ENCODE data around the gene SLC38A10. TPM values are rescaled to one million over a fixed set of nuclear protein-coding genes. Genes with fewer than 3 reads are reported as not detected.

SLC38A10 gene
- total and polyA plus RNA-seq, 2 experiments from 2014 or later: 58.6 to 133 TPM

DNA sequence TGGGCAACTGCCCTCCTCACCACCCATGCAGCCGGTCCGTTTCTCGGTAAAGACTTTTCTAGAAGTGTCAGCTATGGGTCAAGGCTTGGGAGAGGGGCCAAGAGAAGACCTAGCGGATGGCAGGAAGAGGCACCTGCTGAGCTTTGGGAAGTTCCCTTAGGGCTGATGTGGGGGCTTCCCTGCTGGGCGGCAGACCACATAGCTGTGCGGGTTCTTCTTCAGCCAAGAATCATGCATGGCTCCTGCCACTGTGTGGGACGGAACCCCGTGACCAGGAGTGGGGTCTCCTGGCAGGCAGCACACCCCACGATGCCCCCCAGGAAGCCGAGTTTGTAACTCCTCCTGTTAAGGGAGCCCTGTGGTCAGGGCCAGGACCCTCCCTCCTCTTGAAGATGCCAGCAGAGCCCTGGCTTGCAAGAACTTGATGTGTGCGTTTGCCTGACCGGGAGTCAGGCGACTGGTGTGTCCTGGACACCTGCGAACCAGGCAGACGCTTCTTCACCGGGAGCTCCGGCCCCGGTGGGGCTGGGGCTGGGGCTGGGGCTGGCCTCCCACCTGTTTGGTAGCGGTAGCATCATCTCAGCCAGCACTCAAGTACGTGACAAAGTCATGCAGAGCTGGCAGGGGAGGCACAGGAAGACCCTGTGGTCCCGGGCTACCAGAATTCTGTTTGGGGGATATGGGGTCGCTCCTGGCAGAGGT, 17.7 kb upstream of the SLC38A10 start:
- in situ Hi-C loops (cut with MboI): no loop called here
- no peaks in the 10 kb centered on the region for H3K4me1 ChIP-seq (ENCODE audit: insufficient read depth)

GRCh38 chr17:81311946-81312345, 16.8 kb upstream of the SLC38A10 start:
- H3K4me1 ChIP-seq (ENCODE audit: insufficient read depth): no peaks in the 10 kb centered on the region
- H3K9me3 ChIP-seq (ENCODE audit: low read depth): no peaks in the 10 kb centered on the region
- H3F3A ChIP-seq (ENCODE audit: insufficient read depth): no peaks in the 10 kb centered on the region
- peaks cover 10% of the 10 kb centered on the region; the same call in 1 of the 2 replicates for H3K27me3 ChIP-seq (replicated peaks; ENCODE audit: insufficient read depth)
- no peaks in the 10 kb centered on the region for H3K9me2 ChIP-seq (ENCODE audit: insufficient read depth)
- TF ChIP-seq EZH2 (IDR thresholded peaks at IDR 0.05; ENCODE audit: insufficient read depth, poor library complexity, severe bottlenecking) (no peak), EZH2phosphoT487 (IDR thresholded peaks at IDR 0.05; ENCODE audit: insufficient read depth, low read depth) (no peak)
- H2AFZ ChIP-seq: no peak overlapping the region
- no peaks in the 10 kb centered on the region for H4K20me1 ChIP-seq (ENCODE audit: insufficient read depth)
- H3K4me3 ChIP-seq: no peak overlapping the region
- no peak overlapping the region for H3K4me2 ChIP-seq (ENCODE audit: unreplicated experiment)
- DNase-seq: no peak
- H3K79me2 ChIP-seq (ENCODE audit: insufficient read depth): no peaks in the 10 kb centered on the region
- no peak overlapping the region for H3K9ac ChIP-seq
- in situ Hi-C loops (cut with MboI): no loop called here
- 85% methylated on average over 9 to 14 of the region's 14 CpGs for WGBS, 2 experiments (ENCODE audit: low coverage in 1 of 2, low lambda C conversion rate in 2 of 2, missing lambda C conversion rate in 2 of 2)
- no peaks in the 10 kb centered on the region for H3K36me3 ChIP-seq (ENCODE audit: low read depth)
- H3K27ac ChIP-seq: no peak overlapping the region

More for the DNA sequence above, 17.7 kb upstream of the SLC38A10 start:
- H3K9ac ChIP-seq: no peak overlapping the region
- peaks cover 10% of the 10 kb centered on the region; the same call in 1 of the 2 replicates for H3K27me3 ChIP-seq (replicated peaks; ENCODE audit: insufficient read depth)
- H3K36me3 ChIP-seq (ENCODE audit: low read depth): no peaks in the 10 kb centered on the region
- no peaks in the 10 kb centered on the region for H3F3A ChIP-seq (ENCODE audit: insufficient read depth)
- DNase-seq: no peak
- no peaks in the 10 kb centered on the region for H3K9me2 ChIP-seq (ENCODE audit: insufficient read depth)
- no peak overlapping the region for H3K4me2 ChIP-seq (ENCODE audit: unreplicated experiment)
- no peaks in the 10 kb centered on the region for H3K9me3 ChIP-seq (ENCODE audit: low read depth)
- H3K27ac ChIP-seq: no peak overlapping the region
- TF ChIP-seq EZH2 (IDR thresholded peaks at IDR 0.05; ENCODE audit: insufficient read depth, poor library complexity, severe bottlenecking) (no peak), EZH2phosphoT487 (IDR thresholded peaks at IDR 0.05; ENCODE audit: insufficient read depth, low read depth) (no peak)
- WGBS, 2 experiments (ENCODE audit: low coverage in 1 of 2, low lambda C conversion rate in 2 of 2, missing lambda C conversion rate in 2 of 2): 73 to 77% methylated on average over 21 to 22 of the region's 22 CpGs
- no peak overlapping the region for H3K4me3 ChIP-seq
- no peak overlapping the region for H2AFZ ChIP-seq
- H4K20me1 ChIP-seq (ENCODE audit: insufficient read depth): no peaks in the 10 kb centered on the region
- no peaks in the 10 kb centered on the region for H3K79me2 ChIP-seq (ENCODE audit: insufficient read depth)

GRCh38 chr17:81310949-81311550, 15.9 kb upstream of the SLC38A10 start:
- Histone ChIP-seq H2AFZ (no peak overlapping the region), H3K36me3 (ENCODE audit: low read depth) (no peaks in the 10 kb centered on the region), H3K4me1 (ENCODE audit: insufficient read depth) (no peaks in the 10 kb centered on the region), H3K9me3 (ENCODE audit: low read depth) (no peaks in the 10 kb centered on the region), H3K79me2 (ENCODE audit: insufficient read depth) (no peaks in the 10 kb centered on the region), H3F3A (ENCODE audit: insufficient read depth) (no peaks in the 10 kb centered on the region), H3K27ac (no peak overlapping the region), H3K9ac (no peak overlapping the region), H4K20me1 (ENCODE audit: insufficient read depth) (no peaks in the 10 kb centered on the region), H3K4me2 (ENCODE audit: unreplicated experiment) (no peak overlapping the region), H3K4me3 (no peak overlapping the region), H3K27me3 (replicated peaks; ENCODE audit: insufficient read depth) (peaks cover 10% of the 10 kb centered on the region; the same call in 1 of the 2 replicates), H3K9me2 (ENCODE audit: insufficient read depth) (no peaks in the 10 kb centered on the region)
- TF ChIP-seq EZH2 (IDR thresholded peaks at IDR 0.05; ENCODE audit: insufficient read depth, poor library complexity, severe bottlenecking): no peak
- in situ Hi-C loops (cut with MboI): no loop called here
- WGBS, 2 experiments (ENCODE audit: low coverage in 1 of 2, low lambda C conversion rate in 2 of 2, missing lambda C conversion rate in 2 of 2): 88 to 89% methylated on average over 18 to 19 of the region's 19 CpGs
- DNase-seq: no peak

DNA sequence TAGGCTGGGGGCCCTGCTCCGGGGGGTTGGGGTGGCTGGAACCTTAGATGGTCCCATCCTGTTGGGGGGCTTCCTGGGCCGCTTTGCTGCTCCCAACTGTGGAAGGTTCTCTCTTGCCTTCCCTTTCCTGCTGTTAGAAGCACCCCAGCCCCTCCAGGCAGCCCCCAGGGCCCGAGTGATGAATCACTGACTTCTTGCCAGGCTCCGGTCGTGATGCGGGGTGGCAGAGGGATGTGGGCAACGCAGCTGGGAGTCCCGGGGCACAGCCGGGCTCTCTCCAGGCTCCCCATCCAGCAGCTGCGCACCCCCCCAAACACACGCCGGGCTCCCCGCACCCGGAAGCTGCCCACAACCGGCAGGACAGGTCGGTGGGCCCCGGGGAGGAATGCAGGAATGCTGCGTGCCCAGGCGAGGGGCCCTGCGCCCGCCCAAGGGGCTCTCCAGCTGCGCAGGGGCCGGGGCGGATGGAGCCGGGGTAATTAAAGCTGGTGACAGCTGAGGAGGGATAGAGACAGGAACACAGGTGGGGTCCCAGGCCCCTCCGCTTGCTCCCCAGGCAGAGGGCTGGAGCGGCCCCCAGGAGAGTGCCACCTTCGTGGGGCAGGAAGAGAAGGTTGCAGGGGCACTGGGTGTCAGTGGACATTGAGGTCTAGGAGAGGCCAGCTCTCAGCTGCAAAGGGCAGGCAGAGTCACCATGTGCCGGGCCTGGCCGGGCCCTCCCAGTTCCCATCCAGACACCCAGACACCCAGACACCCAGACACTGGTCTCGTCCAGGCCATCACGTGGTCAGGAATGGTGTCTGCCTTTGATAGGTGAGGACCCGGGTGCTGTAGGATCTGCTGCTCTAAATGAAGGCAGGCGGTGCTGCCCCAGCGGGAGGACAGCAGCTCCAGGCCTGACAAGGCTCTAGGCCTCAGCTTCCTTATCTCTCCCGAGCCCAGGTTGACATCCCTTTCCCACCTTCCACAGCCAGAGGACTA, 15.0 kb upstream of the SLC38A10 start:
- no peak for TF ChIP-seq EZH2phosphoT487 (IDR thresholded peaks at IDR 0.05; ENCODE audit: insufficient read depth, low read depth)
- TF ChIP-seq EZH2 (IDR thresholded peaks at IDR 0.05; ENCODE audit: insufficient read depth, poor library complexity, severe bottlenecking): no peak
- peak overlapping the region; percentile 80 for H2AFZ ChIP-seq
- 66 to 70% methylated on average over 35 to 36 of the region's 36 CpGs for whole genome bisulfite sequencing, 2 experiments (ENCODE audit: low coverage in 1 of 2, low lambda C conversion rate in 2 of 2, missing lambda C conversion rate in 2 of 2)
- H3K27me3 ChIP-seq (replicated peaks; ENCODE audit: insufficient read depth): peaks cover 10% of the 10 kb centered on the region; the same call in 1 of the 2 replicates
- DNase-seq: no peak
- no peaks in the 10 kb centered on the region for H3K4me1 ChIP-seq (ENCODE audit: insufficient read depth)
- no peak overlapping the region for H3K4me2 ChIP-seq (ENCODE audit: unreplicated experiment)
- in situ Hi-C loops (cut with MboI): no loop called here
- H3K9ac ChIP-seq: no peak overlapping the region
- no peak overlapping the region for H3K27ac ChIP-seq
- H3K79me2 ChIP-seq (ENCODE audit: insufficient read depth): no peaks in the 10 kb centered on the region
- H3K9me3 ChIP-seq (ENCODE audit: low read depth): no peaks in the 10 kb centered on the region
- no peaks in the 10 kb centered on the region for H3K36me3 ChIP-seq (ENCODE audit: low read depth)
- H3F3A ChIP-seq (ENCODE audit: insufficient read depth): no peaks in the 10 kb centered on the region
- H3K9me2 ChIP-seq (ENCODE audit: insufficient read depth): no peaks in the 10 kb centered on the region
- H4K20me1 ChIP-seq (ENCODE audit: insufficient read depth): no peaks in the 10 kb centered on the region
- H3K4me3 ChIP-seq: no peak overlapping the region
